NK-92 treated with Interleukin-12 subunit alpha and Interleukin-12 subunit beta, amount 100 ng/mL, for 24 hours (cell line): Measurements from ENCODE around the gene TMEM266.

ENCODE experiments used
- DNase-seq: peaks from one replicate; lab custom pipeline; 2025; lab: John Stamatoyannopoulos, UW

TMEM266 gene

GRCh38 chr15:76184650-76185035 is 124.9 kb downstream of the TMEM266 start:
- DNase-seq: no peak

- DNase-seq: no peak
These were observed 125.9 kb downstream of the TMEM266 start for GRCh38 chr15:76185716-76186115.

DNA sequence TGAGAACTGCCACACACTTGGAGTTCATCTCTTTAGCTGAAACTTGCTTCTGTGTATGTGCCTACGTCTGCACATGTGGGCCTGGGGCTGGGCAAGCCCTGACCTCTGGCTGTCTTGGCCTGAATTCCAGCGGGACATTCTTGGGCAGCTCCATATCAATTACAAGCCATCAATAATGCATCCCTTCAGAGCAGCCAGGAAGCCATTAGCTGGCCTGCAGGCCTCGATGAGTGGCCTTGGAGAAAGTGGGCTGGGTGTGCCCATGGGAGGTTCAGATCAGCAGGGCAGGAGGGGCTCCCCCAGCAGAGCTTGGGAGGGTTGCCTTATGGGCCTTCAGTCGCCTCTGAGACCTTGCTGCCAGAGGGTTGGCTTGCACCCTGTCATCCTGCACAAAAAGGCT is 127.4 kb downstream of the TMEM266 start:
- no peak for DNase-seq

DNA sequence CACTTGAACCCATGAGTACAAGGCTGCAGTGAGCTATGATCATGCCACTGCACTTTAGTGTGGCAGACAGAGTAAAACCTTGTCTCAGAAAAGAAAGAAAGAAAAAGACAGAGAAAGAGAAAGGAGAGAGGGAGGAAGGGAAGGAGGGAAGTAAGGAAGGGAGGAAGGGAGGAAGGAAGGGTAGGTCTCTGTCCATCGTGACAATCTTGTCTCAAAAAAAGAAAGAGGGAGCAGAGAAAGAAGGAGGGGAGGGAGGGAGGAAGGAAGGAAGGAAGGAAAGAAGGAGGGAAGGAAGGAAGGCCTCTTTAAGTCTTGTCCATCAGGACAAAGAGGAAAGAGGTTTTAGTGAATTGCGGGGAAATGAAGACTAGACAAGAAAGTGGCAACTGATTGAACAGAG is 129.3 kb downstream of the TMEM266 start:
- DNase-seq: no peak

- no peak for DNase-seq
These were observed 130.3 kb downstream of the TMEM266 start for GRCh38 chr15:76190070-76190564.

GRCh38 chr15:76190751-76191538 is 131.2 kb downstream of the TMEM266 start:
- peak; percentile 64 for DNase-seq

- DNase-seq: no peak
These were observed 131.9 kb downstream of the TMEM266 start for GRCh38 chr15:76191539-76192244.

DNA sequence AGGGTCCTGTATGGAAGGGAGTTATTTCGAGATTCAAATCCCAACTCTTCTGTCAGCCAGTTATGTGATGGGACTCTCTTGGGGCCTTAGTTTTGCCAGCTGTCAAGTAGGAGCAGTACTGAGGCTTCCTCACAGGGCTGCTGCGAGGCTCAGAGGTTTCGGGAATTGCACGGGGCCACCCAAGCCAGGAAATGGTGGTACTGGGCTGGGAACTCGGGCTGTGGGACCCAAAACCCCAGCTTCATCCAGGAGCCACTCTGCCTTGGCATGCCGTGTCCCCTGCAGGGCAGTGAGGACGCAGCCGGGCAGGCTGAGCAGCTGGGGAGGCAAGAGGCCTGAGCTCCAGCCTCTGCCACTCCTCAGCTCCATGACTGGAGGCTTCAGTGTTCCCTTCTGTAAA is 132.9 kb downstream of the TMEM266 start:
- no peak for DNase-seq

GRCh38 chr15:76193934-76194333 is 134.1 kb downstream of the TMEM266 start:
- no peak for DNase-seq

DNA sequence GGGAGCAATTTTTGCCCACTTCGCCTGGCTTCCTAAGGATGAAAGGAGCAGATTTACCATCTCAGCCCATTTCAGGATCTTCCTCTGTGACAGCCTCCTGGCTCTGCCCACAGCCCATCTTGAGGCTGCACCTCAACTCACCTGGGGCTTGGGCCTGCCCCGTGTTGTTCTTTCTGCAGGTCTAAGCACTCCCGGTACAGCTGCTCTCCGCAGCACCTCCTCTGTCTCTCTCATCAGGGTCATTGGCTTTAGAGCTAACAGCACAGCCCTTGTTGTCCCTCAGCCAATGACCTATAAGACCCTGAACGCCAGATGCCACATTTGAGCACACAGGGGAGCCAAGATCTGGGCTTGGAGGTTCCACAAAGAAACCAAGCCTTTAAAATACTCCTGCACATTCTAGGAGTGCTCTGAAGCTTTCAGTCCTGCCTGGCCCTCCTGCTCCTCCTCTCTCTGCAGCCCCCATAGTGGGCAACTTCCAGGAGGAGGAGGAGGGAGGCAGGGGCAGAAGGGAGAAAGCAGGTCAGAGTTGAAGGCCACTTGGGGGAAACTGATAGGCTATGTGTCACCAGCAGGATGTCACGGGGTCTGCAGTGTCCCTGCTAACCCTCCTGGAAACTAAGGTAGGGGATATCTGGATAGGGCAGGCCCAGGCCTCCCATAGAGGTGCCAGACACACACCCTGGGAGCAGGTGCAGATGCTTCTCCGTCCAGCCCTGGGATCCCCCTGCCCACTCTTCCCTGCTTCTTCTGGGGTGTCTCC is 135.9 kb downstream of the TMEM266 start:
- no peak for DNase-seq

- no peak for DNase-seq
These were observed 136.8 kb downstream of the TMEM266 start for GRCh38 chr15:76196269-76197231.

GRCh38 chr15:76197703-76198455 is 138.1 kb downstream of the TMEM266 start:
- DNase-seq: no peak

DNA sequence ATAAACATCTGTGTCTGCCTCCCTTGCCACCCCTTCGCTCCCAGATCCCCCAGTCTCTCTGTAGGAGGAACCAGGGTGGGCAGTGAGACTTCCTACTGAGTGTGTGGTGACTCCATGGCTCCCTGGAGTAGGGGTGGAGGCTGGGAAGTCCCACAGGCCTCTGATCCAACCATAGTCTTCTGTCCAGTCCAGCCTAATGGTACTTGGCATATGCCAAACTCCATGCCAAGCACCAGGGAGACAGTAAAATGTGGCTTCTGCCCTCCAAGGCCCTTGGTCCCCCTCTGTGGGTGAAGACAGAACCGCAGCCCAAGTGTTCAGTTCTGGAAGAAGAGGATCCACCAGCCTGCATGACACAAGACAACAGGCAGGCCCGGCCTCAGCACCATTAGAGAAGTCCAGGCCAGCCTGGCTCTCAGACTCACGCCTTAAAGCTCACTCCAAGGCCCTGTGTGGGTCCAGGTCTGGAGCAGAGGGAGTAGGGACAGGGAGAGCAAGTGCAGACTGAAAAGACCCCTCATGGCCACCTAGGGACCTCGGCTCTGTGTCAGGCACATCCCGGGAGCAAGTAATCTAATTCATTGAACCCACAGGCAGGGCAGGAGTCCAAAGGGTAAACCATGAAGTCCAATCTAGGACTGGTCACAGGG is 138.8 kb downstream of the TMEM266 start:
- no peak for DNase-seq

DNA sequence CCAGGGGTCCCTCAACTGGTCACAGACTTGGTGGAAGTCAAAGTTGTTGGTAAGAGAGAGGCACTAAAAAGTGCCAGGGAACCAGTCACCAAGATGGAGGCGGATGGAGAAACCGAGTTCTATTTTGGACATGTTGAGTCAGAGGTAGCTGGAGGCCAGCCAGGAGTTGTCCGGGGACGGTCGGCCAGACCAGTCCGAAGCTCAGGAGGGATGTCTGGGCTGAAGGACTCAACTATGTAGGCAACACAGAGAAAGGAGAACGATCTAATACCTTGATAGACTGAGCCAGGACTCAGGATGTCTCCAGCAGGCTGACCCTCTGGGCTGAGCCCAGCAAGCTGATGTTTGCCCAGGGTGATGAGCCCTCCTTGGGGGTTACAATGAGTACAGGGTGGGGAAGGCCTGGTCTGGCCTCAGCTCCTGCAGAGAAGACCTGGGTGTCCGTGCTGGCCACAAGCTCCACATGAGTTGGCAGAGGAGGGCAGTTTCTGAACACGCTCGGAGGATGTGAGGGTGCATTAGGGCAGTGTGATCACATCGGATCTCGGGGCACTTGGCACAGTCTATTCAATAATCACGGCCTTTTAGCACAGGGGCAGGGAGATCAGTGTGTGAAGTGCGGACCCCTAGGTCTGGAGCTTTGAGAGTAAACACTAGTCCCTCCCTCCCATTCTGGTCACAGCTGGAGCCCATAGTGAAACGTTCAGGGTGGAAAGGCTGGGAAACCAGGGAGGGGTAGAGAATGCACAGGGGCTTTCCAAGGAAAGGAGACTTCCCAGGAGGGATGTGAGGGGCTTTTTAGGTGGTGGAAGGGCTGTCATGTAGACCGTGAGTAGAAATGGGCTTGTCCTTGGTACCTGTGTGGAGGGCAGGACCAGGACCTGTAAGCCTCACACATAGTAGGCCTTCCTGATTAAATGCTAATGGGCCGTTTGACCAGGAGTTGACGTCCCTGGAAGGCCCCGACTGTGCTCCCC is 139.6 kb downstream of the TMEM266 start:
- no peak for DNase-seq

GRCh38 chr15:76200083-76200465 is 140.3 kb downstream of the TMEM266 start:
- DNase-seq: no peak

DNA sequence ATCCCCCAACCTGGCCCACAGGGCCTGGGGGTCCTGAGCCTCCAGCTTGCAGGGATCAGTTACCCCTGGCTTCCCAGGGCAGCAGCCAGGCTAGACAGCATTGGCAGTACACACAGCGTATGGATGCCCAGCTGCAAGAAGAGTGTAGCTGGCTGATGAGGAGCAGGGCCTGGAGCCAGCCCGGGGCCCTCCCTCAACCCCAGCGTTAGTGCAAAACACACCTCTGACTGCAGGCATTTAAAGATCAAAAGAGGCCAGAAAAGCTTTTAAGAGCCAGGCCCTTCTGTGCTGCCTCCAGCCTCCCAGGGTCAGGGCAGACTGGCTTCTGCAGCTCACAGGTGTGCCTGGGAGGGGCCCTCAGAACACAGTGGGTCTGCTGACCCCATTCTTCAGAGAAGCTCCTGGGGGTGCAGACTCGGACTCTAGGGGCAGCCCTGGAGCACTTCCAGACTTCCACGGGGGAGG is 140.9 kb downstream of the TMEM266 start:
- DNase-seq: no peak

DNA sequence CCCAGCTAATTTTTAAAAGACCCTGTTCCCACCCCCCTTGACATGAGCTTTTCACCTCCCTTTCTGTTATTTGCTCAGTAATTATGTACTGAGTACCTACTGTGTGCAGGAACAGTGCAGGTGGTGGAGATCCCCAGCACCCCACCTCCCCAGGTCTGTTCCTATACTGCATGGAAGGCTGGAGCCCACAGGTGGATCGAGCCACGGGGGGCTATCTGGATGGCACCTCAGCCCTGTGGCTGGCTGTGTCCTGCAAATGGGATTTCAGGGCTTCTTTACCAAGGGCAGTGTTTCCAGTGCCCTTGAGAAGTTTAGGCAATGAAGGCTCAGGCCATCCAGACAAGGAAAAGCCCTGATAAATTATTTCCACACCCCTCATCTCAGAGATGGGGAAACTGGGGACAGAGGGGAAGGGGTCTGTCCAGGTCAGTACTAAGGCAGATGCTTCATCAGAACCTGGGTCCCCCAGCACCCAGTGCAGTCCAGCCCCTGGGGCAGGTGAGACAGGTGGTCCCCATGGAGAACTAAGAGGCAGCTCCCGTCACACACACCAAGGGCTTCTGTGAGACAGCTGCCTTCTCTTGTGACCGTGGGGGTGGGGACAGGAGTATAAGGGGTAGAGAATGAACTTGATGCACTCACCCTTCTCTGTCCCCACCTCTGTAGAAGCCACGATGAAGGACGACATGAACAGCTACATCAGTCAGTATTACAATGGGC is 141.9 kb downstream of the TMEM266 start:
- no peak for DNase-seq
